ENCODE measurements around the gene TOM1.
"Not testable (repeated sequence)": the region's sequence is repeated elsewhere in the genome, so short reads cannot be mapped to it uniquely, and the experiment has no call there.

The TOM1 gene

DNA sequence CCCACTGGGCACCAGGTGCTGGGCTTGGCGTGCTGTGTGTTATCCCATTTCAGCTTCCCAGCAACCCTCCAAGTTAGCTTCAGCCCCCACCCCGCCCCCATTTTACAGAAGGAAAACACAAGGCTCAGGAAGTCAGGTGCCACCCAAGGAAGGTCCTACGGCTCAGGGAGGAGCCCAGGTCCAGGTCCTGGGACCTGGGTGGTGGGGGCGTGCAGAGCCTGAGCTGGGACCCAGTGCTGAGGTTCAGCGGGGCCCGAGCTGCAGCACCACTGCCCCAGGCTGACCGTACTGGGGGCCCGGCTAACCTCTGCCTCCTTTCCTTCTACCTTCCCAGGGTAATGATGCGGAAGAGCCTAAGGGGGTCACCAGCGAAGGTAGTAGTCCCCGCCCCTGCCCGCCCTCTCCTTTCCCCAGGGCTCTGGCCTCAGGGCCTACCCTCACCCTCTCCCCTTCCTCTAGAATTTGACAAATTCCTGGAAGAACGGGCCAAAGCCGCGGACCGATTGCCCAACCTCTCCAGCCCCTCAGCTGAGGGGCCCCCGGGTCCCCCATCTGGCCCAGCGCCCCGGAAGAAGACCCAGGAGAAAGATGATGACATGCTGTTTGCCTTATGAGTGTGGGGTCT, 47.0 kb downstream of the TOM1 start:
- no peak for DNase-seq

DNA sequence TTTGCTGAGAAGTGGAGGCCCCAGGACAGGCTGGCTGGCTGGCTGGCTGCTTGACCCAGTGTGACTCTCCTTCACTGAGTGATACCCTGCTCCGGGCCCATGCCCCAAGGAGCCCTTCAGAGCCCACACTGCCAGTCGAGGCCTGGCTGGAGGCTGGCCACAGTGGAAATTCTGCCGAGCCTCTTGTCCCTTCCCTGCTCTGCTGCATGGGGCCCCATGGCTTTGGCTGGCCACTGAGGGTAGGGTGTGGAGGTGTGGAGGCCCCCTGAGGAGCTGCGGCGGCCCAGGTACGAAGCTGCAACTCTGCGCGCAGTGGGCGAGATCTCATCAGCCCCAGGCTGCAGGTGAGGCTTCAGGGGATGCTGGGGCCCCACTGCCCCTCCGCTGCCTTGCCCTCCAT, 47.8 kb downstream of the TOM1 start:
- DNase-seq = no peak

DNA sequence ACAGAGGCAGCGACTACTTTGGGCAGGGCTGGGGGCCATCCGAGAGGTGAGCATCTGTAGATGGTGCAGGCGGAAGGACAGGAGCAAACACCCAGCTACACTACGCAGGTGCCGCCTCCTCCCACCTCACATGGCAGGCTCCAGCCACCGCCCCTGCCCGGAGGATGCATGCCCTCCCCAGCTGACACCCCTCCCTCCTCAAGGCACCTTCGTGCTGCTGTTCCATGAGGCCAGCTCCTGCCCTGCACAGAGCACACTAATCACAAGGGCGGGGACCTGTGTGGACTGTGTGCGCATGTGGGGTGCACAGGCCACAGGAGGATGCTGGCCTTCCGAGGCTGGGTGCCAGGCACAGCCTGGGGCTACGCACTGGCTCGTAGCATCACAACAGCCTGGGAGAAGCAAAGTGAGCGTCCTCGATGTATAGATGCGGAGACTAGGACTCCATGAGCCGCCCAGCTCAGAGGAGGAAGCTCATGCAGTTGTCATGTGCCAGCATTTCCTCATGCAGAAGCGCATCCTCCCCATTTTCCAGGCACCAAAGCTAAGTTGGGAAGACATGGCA, 48.4 kb downstream of the TOM1 start:
- DNase-seq = no peak

DNA sequence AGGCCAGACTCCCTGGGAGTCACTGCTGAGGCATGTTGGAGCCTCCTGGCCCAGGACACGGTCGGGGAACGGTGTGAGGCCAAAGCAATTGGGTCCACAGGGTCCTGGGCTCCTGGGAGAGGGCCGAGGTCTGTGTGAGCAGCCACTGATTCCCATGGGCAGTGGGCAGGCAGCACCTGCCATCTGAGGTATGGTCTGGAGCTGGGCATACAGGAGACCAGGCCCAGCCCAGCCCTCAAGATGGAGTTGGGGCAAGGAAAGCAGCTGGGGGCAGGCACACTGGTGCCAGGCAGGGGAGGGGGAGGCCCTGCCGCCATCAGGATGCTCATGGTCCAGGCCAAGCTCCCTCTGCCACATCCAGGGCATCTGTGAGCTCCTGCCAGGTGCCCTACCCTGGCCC, 49.0 kb downstream of the TOM1 start:
- no peak for DNase-seq

DNA sequence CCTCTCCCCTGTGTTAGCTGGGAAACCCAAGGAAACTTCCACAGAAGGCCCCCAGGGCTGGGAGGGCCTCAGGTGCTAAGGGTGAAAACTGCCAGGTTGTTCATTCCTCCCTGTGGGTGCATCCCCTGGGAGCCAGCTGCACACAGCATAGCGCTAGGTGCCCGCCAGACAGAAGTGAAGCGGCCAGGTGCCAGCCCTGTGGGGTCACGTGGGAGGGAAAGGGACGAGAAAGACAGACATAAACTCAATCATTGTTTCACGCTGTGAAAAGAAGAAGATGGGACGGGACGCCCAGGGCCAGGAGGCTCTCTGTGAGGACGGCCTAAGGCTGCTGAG, 49.6 kb downstream of the TOM1 start:
- peak in 1 of 2 experiments; percentile 78 for DNase-seq

DNA sequence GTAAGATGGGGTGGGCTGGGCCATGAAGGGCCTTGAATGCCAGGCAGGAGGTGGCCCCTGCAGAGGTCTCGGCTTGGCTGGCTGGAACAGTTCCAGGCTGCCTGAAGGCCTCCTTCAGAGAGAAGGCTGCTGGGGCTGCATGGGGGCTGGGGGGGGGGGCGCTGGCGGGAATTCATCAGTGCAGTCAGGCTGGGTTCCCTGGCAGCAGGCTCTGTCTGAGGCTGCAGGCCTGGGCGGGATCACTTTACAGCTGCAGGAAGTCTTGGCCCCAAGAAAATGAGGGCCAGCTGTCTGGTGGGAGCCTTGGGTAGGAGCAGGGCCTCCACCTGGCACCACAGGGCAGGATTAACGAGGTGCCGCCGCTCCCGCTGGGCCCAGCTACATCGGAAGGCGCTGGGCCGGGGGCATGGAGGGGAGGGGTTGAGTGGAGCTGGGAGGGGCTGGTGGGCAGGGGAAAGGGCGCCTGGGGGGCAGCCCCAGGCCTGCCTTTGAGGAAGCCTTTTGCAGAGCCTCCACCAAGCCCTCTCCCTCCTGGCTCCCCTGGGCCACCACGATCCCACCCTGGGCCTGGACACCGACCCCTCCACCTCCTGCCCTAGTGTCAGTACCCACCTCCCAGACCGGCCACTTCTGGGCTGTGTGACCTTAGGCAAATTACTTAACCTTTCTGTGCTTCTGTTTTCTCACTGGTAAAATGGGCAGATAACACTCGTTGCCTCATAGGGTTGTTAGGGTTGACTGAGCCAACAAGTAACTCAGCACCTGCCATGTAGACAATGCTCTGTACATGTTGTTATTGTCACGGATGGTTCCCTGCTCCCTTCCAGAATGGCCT, 50.2 kb downstream of the TOM1 start:
- DNase-seq = peak; percentile 58 to 78

DNA sequence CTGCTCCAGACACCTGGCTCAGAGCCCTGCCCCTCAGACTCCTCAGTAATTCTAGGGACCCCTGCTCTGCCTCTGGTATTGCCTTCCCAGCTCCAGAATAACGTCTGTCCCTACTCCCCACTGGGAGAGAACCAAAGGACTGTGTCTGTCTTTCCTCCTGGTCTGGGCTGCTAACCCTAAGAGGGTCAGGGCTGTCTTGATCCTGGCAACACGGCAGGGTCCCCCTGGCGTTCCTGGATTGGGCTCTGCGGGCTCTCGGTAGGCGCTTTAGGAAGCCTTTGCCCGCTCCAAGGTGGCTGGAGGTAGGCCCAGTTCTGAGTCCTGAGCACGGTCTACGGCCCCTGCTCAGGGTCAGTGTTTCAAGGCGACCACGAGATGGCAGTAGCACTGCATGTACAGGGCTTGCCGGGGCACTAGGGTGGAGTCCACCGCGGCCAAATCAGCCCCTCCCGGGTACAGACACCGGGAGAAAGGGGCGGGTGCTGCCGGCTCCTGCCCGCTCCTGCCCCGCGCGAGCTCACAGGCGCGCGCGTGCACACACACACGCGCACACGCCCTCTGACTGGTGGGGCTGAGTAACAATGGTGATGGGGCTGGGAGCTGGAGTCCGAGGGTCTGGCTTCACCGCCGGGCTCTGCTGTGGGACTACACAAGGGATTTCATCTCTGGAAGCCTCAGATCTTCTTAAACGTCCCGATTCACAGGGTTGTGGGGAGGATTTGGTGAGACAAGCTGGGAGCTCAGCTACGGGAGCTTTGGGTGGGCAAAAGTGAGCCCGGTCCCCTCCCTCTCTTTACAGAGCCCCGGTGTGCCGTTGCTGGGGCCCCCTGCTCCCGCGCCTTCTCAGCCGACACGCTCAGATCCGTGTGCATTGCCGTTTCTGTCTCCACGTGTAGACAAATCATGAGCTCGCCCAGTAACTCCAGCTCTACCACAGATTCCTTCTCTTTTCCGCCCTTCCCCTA, 51.1 kb downstream of the TOM1 start:
- DNase-seq = peak; percentile 83 to 85

DNA sequence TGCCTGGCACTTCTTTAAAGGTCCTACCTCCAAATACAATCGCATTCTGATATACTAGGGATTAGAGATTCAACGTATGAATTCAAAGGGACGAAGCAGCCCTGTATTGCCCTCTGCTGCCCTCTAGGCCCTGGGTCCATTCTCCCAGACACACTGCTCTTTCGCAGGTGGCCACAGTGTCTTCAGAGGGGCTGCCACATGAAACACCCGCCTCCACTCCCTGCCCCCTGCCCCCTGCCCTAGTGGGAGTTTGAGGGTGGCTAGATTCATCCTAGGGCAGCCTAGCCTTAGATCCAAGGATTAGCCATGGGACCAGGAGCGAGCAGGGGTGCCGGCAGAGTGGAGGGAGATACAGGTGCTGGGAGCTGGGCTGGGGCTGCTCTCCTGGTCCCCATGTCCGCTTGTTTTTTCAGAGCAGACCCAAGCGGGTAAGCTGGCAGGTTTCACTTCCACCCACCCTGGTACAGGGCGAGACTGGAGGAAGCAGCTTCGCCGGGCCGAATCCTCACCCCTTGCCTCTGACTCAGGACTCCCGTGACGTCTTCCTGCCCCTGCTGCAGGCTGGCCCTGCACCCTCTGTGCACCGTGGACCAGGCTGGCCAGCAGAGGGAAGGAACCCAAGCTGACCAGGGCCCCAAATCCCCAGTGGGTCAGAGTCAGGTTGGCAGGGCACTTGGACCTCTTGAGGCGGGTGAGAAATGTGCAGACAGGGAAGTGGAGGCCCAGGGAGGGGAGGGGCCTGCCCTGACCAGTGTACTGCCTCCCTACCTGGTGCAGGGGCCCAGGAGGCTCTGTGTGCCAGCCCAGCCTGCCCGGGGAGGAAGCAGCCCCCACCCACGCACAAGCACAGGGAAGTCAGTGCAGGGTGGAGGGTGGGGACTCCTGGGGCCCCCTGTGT, 52.8 kb downstream of the TOM1 start:
- DNase-seq = no peak

DNA sequence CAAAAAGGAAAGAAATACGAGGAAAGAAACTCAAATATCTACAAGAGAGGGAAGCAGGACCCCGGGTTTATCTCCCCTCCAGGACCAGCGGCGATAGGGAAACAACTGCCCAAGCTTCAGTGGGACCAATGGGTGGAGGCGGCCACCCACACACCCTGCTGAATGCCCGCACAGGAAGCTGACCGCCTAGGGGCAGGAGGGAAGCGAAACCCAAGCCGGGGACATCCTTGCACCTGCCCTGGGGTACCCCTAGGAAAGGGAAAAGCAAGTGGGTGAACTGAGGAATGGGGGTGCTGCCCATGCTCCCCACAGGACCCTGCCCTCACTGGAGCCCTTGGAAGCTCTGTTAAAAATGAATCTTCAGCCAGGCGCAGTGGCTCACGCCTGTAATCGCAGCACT, 53.6 kb downstream of the TOM1 start:
- no peak for DNase-seq

DNA sequence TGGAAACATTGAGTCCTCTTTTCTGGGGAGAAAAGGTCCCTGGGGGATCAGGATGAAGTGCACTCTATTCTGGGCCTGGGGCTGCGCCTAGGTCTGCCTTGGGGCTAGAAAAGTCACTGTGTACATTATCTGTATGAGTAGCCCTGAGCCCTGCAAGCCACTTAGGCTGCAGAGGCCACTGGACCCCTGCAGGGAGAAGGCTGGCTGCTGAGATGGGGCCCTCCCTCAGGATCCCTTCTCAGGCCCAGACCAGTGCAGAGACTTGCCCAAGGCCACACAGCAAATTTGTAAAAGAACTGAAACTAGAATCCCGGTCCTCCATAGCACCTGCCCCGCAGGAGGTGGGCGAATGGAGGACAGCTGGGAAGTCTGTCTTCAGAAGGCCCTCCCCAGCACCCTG, 54.4 kb downstream of the TOM1 start:
- DNase-seq = no peak

DNA sequence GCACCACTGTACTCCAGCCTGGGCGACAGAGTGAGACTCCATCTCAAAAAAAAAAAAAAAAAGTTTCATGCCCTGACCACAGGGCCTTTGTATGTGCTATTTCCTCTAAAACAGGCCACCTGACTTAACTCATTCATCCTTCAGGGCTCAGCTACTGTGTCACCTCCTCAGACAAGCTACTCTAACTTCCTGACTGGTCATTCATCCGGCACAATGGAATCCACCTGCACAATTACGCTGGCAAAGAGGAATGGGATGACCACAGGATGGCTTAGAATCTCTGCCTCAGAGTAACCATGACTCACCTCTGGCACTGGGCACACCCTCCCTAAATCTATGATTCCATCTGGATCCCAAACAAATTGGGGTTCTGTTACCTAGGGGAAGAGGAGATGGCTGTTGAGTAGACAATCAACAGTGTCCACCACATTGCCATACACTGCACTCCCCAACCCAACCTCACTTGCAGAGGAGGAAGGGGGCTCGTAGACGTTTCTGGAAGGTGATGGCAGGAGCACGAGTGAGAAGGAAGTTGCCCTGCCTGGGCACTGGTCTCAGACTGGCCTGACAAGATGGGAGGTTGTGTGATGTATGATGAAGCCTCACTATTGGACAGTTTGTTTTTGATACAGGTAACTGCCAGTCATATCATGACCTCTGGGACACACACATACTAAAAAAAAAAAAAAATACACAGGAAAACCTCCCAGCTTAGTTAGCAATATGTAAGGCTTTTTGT, 58.4 kb downstream of the TOM1 start:
- DNase-seq = no peak

DNA sequence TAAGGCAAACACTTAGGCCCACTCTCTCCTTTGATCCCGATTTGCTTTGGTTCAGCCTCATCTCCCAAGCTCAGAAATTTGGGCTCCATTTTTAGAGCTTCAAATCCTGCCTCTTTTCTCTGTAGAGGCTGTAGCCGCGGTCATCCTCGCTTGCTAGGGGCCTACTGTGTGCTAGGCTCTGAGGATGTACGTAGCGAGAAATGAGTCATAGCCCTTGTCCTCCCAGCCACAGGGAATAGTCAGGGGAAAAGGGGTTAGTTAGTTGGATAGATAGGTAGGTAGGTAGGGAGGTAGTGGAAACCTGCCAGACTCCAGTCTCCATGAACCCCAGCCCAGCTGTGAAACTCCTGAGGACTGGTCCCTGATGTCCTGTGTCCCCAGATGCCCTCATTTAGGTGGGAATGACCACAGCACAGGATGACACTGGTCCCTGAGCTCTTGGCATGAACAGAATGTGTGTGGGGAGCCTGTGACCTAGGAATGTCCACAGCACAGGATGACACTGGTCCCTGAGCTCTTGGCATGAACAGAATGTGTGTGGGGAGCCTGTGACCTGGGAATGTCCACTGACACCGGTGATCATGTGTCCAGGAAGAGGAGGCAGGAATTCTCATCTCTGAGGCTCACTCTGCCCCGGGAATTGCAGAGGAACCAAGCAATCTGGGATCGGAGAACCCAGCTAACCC, 59.8 kb downstream of the TOM1 start:
- no peak for DNase-seq

DNA sequence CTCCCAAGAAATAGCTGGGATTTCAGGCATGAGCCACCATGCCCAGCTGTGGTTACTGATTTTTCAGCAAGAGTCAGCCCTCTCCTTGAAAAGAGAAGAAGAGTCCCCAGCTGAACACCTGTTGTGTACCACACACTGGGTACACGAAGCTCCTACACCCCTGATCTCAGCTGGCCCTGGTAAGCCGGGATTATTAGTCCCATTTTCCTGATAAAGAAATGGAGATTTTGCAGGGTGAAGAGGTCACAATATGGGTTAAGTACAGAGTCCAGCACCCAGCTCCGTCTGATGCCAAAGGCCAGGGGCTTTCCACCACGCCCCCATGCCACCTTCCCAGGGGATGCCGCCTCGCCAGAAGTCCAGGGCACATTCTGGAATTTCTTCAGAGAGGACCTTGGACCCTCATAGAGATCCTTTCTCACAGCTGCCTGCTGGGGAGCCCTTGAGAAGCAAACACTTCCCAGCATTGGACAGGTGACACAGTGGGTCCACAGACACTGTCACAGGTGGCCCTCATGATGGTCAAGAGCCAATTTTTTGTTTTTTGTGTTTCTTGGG, 61.4 kb downstream of the TOM1 start:
- no peak for DNase-seq

DNA sequence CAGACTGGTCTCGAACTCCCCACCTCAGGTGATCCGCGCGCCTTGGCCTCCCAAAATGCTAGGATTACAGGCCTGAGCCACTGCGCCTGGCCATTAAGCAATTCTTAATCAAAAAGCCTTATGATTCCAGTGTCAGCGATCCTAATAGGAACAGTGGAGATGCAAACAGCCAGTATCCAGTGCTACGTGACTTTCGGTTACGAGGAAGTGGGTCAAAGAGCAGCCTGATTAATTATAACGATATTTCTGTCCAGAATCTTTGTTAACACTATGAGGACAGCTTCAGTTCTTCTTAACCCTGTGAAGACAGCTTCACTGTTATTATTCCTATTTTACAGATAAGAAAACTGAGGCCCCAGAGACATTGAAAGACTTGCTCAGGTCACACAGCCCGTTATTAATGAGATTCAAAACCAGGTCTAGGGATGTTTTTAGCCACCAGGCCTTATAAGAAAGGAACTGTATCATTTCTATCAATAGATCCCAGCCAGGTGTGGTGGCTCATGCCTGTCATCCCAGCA, 63.9 kb downstream of the TOM1 start:
- no peak for DNase-seq

DNA sequence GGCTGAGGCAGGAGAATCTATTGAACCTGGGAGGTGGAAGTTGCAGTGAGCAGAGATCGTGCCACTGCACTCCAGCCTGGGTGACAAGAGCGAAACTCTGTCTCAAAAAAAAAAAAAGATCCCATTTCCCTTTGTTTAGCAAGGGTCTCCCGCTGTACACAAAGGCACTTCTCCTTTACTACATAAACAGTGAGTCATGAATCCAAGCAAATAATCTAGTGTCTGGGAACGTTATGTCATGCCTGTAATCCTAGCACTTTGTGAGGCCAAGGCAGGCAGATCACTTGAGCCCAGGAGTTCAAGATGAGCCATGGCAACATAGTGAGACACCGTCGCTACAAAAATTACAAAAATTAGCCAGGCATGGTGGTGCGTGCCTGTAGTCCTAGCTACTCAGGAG, 64.5 kb downstream of the TOM1 start:
- not testable (repeated sequence) for DNase-seq

DNA sequence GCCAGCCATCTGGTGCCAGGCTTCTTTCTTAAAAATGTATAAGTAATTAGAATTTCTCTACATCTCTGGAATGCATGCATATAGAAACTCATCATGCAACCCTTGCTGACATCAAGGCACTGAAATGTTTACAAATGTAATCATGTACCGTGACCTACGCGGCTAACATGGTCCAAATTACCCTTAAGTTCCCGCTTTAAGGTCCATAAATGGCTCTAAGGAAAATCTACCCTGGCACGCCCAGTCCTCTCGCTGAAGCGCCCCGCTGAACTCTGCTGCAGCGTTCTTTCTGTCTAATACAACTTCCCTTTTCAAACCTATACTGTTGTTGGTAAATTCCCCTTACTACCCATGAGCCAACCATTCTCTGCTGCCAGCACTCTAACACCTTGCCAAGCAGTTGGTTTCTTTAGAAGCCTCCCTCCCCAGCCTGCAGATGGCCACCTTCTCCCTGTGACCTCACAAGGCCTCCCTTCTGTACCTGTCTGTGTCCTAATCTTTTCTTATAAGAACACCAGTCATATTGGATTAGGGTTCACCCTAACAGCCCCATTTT, 67.7 kb downstream of the TOM1 start:
- no peak for DNase-seq

DNA sequence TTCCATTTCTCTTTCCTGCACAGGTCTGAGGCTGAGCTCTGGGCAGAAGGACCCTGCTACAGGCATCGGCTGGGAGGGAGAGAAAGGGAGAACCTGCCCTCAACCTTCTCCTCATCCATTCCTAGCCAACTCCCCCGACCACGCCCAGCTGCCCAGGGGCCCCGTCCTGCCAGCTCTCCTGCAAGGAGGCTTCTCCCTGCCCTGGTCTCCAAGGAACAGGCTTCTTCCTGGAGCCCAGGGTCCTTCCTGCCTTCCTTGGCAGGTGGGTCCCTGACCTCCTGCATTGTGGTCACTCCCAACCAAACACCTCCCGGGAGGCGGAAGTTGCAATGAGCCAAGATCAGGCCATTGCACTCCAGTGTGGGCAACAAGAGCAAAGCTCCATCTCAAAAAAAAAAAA, 68.7 kb downstream of the TOM1 start:
- no peak for DNase-seq

DNA sequence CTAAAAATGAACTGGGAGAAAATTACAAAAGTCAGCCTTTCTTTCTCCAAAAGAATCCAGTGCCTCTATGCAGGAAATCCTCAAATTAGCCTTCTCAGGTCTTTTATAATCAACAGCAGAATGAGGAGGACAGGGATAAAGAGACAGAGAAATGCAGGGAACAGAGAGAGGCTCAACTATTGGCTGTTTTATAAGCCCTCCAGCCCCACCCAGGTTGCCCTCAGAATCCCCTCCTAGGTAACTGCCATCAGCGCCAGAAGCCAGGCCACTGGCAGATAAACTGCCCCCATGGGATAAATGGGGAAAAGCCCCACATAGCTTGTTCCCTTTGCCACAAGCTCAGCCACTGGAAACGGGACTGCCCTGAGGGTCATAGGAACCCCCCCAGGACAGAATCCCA, 70.3 kb downstream of the TOM1 start:
- no peak for DNase-seq

DNA sequence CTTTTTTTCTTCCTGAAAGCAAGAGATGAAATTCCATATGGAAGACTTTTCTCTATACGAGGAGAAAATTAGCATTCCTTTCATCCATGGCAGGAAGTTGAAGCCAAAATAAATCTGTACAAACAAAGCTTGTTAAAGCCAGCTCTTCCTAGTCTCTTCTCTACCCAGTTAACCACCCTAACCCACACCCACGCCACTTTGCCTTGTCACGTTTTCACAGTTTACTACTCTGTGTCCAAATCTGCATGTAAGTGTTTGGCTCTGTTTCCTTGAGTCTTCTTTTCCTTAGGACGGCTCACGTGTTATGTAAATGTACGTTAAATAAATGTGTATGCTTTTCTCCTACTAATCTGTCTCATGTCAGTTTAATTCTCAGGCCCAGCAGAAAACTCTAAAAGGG, 74.1 kb downstream of the TOM1 start:
- no peak for DNase-seq

DNA sequence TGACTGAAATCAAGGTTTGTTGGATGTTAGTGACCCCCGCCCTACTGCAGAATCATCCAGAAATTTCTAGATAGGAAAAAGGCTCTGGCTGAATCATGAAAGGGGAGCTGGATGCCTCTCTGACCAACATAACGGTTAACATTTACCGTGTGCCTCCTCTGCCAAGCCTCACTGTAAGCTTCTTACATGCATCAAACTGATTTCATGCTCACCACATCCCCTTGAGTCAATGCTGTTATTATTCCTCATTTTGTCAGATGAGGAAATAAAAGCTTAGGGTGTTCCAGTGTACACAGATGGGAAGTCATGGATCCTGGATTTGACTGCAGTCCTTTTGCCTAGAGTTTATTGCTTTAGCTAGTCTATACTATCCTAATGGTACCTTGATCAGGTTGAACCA, 75.3 kb downstream of the TOM1 start:
- DNase-seq = no peak

Data from NCI-H2081 (cell line).